Measurements from ENCODE around the gene GRWD1.
"Not testable (repeated sequence)": the region's sequence is repeated elsewhere in the genome, so short reads cannot be mapped to it uniquely, and the experiment has no call there.

GRWD1 gene

GRCh38 chr19:48474084-48474592, 28.4 kb downstream of the GRWD1 start:
- peak overlapping the region in 1 of 21 experiments; percentile 29 for H3K27ac ChIP-seq

GRCh38 chr19:48475369-48476068, 29.7 kb downstream of the GRWD1 start:
- no peak overlapping the region for H3K4me3 ChIP-seq
- H3K27ac ChIP-seq: peak overlapping the region in 1 of 21 experiments; percentile 7

More at GRCh38 chr19:48474084-48474592, 28.4 kb downstream of the GRWD1 start:
- no peak overlapping the region for H3K4me3 ChIP-seq

GRCh38 chr19:48476176-48476575, 30.4 kb downstream of the GRWD1 start:
- Histone ChIP-seq H3K27ac (no peak overlapping the region), H3K4me3 (no peak overlapping the region)

- Histone ChIP-seq H3K27ac (peak overlapping the region in 1 of 21 experiments; percentile 15), H3K4me3 (no peak overlapping the region)
These were observed 31.4 kb downstream of the GRWD1 start for GRCh38 chr19:48477067-48477685.

- Histone ChIP-seq H3K27ac (peak overlapping the region in 1 of 21 experiments; percentile 15), H3K4me3 (no peak overlapping the region)
These were observed 32.0 kb downstream of the GRWD1 start for GRCh38 chr19:48477698-48478338.

- H3K4me3 ChIP-seq: no peak overlapping the region
- peak overlapping the region in 2 of 21 experiments; percentile 11 to 87 for H3K27ac ChIP-seq
These were observed 32.8 kb downstream of the GRWD1 start for GRCh38 chr19:48478339-48479256.

- peak overlapping the region in 2 of 7 experiments; percentile 42 to 58 for H3K4me3 ChIP-seq
- H3K27ac ChIP-seq: peak overlapping the region in 11 of 21 experiments; percentile 10 to 89 (median 84)
These were observed 33.9 kb downstream of the GRWD1 start for GRCh38 chr19:48479686-48480085.

- Histone ChIP-seq H3K4me3 (peak overlapping the region; percentile 19 to 58 (median 38)), H3K27ac (peak overlapping the region; percentile 10 to 93 (median 81))
These were observed 34.4 kb downstream of the GRWD1 start for GRCh38 chr19:48480183-48480557.

GRCh38 chr19:48480558-48481500, 35.0 kb downstream of the GRWD1 start:
- peak overlapping the region; percentile 19 to 58 (median 38) for H3K4me3 ChIP-seq
- peak overlapping the region; percentile 10 to 93 (median 81) for H3K27ac ChIP-seq

GRCh38 chr19:48481846-48482639, 36.3 kb downstream of the GRWD1 start:
- Histone ChIP-seq H3K4me3 (no peak overlapping the region), H3K27ac (no peak overlapping the region)

- Histone ChIP-seq H3K27ac (no peak overlapping the region), H3K4me3 (no peak overlapping the region)
These were observed 37.5 kb downstream of the GRWD1 start for GRCh38 chr19:48483301-48483700.

- H3K27ac ChIP-seq: no peak overlapping the region
- H3K4me3 ChIP-seq: no peak overlapping the region
These were observed 38.6 kb downstream of the GRWD1 start for GRCh38 chr19:48484247-48484893.

GRCh38 chr19:48484931-48485612, 39.3 kb downstream of the GRWD1 start:
- no peak overlapping the region for H3K27ac ChIP-seq

GRCh38 chr19:48486706-48487105, 40.9 kb downstream of the GRWD1 start:
- H3K4me3 ChIP-seq: not testable (repeated sequence)
- H3K27ac ChIP-seq: peak overlapping the region in 4 of 21 experiments; percentile 6 to 62 (median 37)

More at GRCh38 chr19:48484931-48485612, 39.3 kb downstream of the GRWD1 start:
- H3K4me3 ChIP-seq: no peak overlapping the region

GRCh38 chr19:48487544-48487943, 41.8 kb downstream of the GRWD1 start:
- Histone ChIP-seq H3K4me3 (no peak overlapping the region), H3K27ac (peak overlapping the region in 16 of 21 experiments; percentile 2 to 76 (median 51))

- no peak overlapping the region for H3K4me3 ChIP-seq
- H3K27ac ChIP-seq: peak overlapping the region in 16 of 21 experiments; percentile 2 to 76 (median 52)
These were observed 42.2 kb downstream of the GRWD1 start for GRCh38 chr19:48487948-48488347.
